RWPE2 (cell line): ENCODE measurements around the gene PRIMA1.

Experiments
- ATAC-seq: fragments of 200-7000 bp; cut with Tn5 transposase; 3 replicates; pipeline ENCODE4 v1.9.1; 2021; ENCODE audit warnings: low read depth
- DNase-seq: peaks from one replicate; pipeline ENCODE4 v3.0.0-alpha.2; 2020; ENCODE audit warnings: low spot score
- H3K27ac ChIP-seq: fragments of 450-650 bp; 2 replicates; pipeline ENCODE4 v1.5.1; 2017; ENCODE audit warnings: mild to moderate bottlenecking; ENCODE audit not compliant: poor library complexity, severe bottlenecking
- H3K27me3 ChIP-seq: fragments of 250-450 bp; sonication (Bioruptor Pico); 2 replicates; pipeline ENCODE4 v1.5.1; 2021; ENCODE audit warnings: mild to moderate bottlenecking, moderate library complexity; ENCODE audit not compliant: insufficient read depth, poor library complexity, severe bottlenecking
- H3K36me3 ChIP-seq: fragments of 250-450 bp; sonication (Bioruptor Pico); 2 replicates; pipeline ENCODE4 v1.5.1; 2020; ENCODE audit warnings: low read depth, mild to moderate bottlenecking, moderate library complexity
- H3K4me1 ChIP-seq: fragments of 250-450 bp; sonication (Bioruptor Pico); 2 replicates; pipeline ENCODE4 v1.5.1; 2021; ENCODE audit warnings: mild to moderate bottlenecking, moderate library complexity; ENCODE audit not compliant: insufficient read depth, poor library complexity, severe bottlenecking
- H3K4me3 ChIP-seq: fragments of 250-450 bp; sonication (Bioruptor Pico); 2 replicates; pipeline ENCODE4 v1.5.1; 2021; ENCODE audit warnings: mild to moderate bottlenecking, moderate library complexity; ENCODE audit not compliant: severe bottlenecking
- H3K9me3 ChIP-seq: fragments of 250-450 bp; sonication (Bioruptor Pico); 2 replicates; pipeline ENCODE4 v1.5.1; 2021; ENCODE audit warnings: mild to moderate bottlenecking, moderate library complexity; ENCODE audit not compliant: severe bottlenecking
- CTCF ChIP-seq: fragments of 450-650 bp; IDR thresholded peaks from one replicate; pipeline ENCODE4 v1.5.1; 2017; ENCODE audit warnings: mild to moderate bottlenecking, moderate library complexity; ENCODE audit not compliant: poor library complexity, severe bottlenecking

The PRIMA1 gene

GRCh38 chr14:93775744-93776143 lies 12.5 kb downstream of the PRIMA1 start:
- no peak for ATAC-seq
- H3K4me3 ChIP-seq = no peak overlapping the region
- H3K4me1 ChIP-seq = no peaks in the 10 kb centered on the region
- H3K9me3 ChIP-seq = no peaks in the 10 kb centered on the region
- TF ChIP-seq CTCF = no peak
- no peak for DNase-seq
- H3K27me3 ChIP-seq = no peaks in the 10 kb centered on the region
- H3K36me3 ChIP-seq = no peaks in the 10 kb centered on the region
- no peak overlapping the region for H3K27ac ChIP-seq

- Histone ChIP-seq H3K27me3 (no peaks in the 10 kb centered on the region), H3K4me1 (no peaks in the 10 kb centered on the region), H3K9me3 (no peaks in the 10 kb centered on the region), H3K27ac (no peak overlapping the region), H3K4me3 (no peak overlapping the region), H3K36me3 (no peaks in the 10 kb centered on the region)
- ATAC-seq (no peak), DNase-seq (no peak)
- TF ChIP-seq CTCF = no peak
Measured at GRCh38 chr14:93775158-93775557, 13.1 kb downstream of the PRIMA1 start.

DNA sequence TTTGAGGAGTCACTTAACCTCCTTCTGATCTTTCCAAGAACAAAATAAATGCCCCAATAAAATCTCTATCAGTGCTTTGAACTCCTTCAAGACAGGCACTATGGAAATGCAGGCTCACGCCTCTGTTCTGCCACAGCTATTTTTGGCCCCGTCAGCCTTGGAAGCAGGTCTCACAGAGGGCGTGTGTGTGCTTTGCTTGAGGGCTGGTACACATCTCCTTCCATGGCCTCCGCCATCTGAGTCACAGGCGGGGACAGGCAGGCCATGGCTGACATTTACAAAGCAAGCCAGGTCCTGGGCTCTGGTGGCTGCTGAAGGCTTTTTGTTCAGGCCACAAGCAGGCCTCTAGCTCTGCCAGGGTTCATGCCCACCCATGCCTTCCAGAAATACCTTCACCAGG lies 16.0 kb downstream of the PRIMA1 start:
- DNase-seq = no peak
- Histone ChIP-seq H3K27me3 (no peaks in the 10 kb centered on the region), H3K9me3 (no peaks in the 10 kb centered on the region), H3K27ac (no peak overlapping the region), H3K4me1 (no peaks in the 10 kb centered on the region), H3K36me3 (no peaks in the 10 kb centered on the region), H3K4me3 (no peak overlapping the region)
- no peak for ATAC-seq
- TF ChIP-seq CTCF = no peak

- no peak for TF ChIP-seq CTCF
- H3K4me1 ChIP-seq = no peaks in the 10 kb centered on the region
- ATAC-seq = no peak
- H3K9me3 ChIP-seq = no peaks in the 10 kb centered on the region
- no peak for DNase-seq
- no peak overlapping the region for H3K4me3 ChIP-seq
- no peak overlapping the region for H3K27ac ChIP-seq
- H3K27me3 ChIP-seq = peaks cover 8% of the 10 kb centered on the region
- H3K36me3 ChIP-seq = no peaks in the 10 kb centered on the region
Measured at GRCh38 chr14:93765970-93766369, 22.3 kb downstream of the PRIMA1 start.

DNA sequence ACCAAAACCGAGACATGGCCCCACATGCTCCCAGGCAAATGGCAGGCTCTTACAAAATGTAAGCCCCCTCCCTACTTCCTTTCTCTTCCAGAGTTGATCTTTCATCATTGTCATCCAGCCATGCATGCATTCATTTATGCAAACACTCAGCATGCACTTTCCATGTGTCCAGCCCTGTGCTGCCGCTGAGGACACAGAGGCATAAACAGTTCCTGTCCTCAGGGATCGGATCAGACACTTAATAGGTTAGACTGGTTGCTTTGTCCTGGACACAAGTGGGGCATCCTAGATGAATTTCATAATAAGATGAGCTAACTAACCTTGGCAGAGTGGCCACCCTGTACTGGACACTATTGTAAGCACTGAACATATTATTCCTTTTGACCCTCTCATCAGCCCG lies 23.1 kb downstream of the PRIMA1 start:
- Histone ChIP-seq H3K4me1 (no peaks in the 10 kb centered on the region), H3K4me3 (no peak overlapping the region), H3K36me3 (no peaks in the 10 kb centered on the region), H3K9me3 (no peaks in the 10 kb centered on the region), H3K27me3 (peaks cover 8% of the 10 kb centered on the region), H3K27ac (no peak overlapping the region)
- DNase-seq (no peak), ATAC-seq (no peak)
- TF ChIP-seq CTCF = no peak
